Amygdala (tissue), 56 donors: ENCODE data around the gene IP6K2.

Source experiments
- DNase-seq, 56 donors: peaks; one replicate each; lab custom pipeline; 2025; lab: John Stamatoyannopoulos, UW

IP6K2 gene

GRCh38 chr3:48647714-48648113, 69.3 kb downstream of the IP6K2 start:
- DNase-seq: no peak

- peak in 2 of 56 donors; percentile 6 to 7 for DNase-seq
Observed at GRCh38 chr3:48644898-48645760, 71.9 kb downstream of the IP6K2 start.

GRCh38 chr3:48642605-48643004, 74.4 kb downstream of the IP6K2 start:
- no peak for DNase-seq

GRCh38 chr3:48641396-48641795, 75.6 kb downstream of the IP6K2 start:
- DNase-seq: no peak

- DNase-seq: no peak
Observed at GRCh38 chr3:48639944-48640606, 76.9 kb downstream of the IP6K2 start.
